OCI-LY7 (cell line): ENCODE results near the gene TBC1D1. TPM values are rescaled to one million over a fixed set of nuclear protein-coding genes. Genes with fewer than 3 reads are reported as not detected.

Experiments
- BruUV-seq: library from RNA; stranded (reverse); fragments of 400-500 nt; replicated peaks from 2 replicates; lab custom pipeline; 2021; lab: Mats Ljungman, UMichigan
- CTCF ChIA-PET: fragments of 300-600 bp; sonication (Branson Sonifier 250); formaldehyde crosslinking; loops from one replicate; lab custom pipeline; 2022; ENCODE audit warnings: antibody characterized with exemption; ENCODE audit not compliant: unreplicated experiment; lab: Charles Lee
- POLR2A ChIA-PET: fragments of 300-600 bp; sonication (Branson Sonifier 250); formaldehyde crosslinking; loops from one replicate; lab custom pipeline; 2022; ENCODE audit warnings: antibody characterized with exemption; lab: Charles Lee
- DNase-seq: peaks from one replicate; pipeline ENCODE4 v3.0.0-alpha.2; 2015; ENCODE audit warnings: low spot score
- H2AFZ ChIP-seq: fragments of 200-600 bp; sonication (generic), shearing (Covaris generic); 2 replicates; pipeline ENCODE4 v1.6.1; 2014; ENCODE audit warnings: mild to moderate bottlenecking, antibody characterized with exemption, low read length, moderate library complexity
- H3K27ac ChIP-seq: fragments of 200-600 bp; sonication (generic); 2 replicates; pipeline ENCODE4 v1.5.1; 2014; ENCODE audit warnings: mixed run types, low read depth, mild to moderate bottlenecking, moderate library complexity, low read length, inconsistent platforms; ENCODE audit not compliant: poor library complexity, severe bottlenecking
- H3K36me3 ChIP-seq: fragments of 200-600 bp; sonication (generic); 2 replicates; pipeline ENCODE4 v1.6.1; 2014; ENCODE audit warnings: mild to moderate bottlenecking, antibody characterized with exemption, low read length, moderate library complexity, mixed read lengths; ENCODE audit not compliant: insufficient read depth
- H3K4me1 ChIP-seq: fragments of 200-600 bp; sonication (generic); 2 replicates; pipeline ENCODE4 v1.5.1; 2014; ENCODE audit warnings: mild to moderate bottlenecking, low read length; ENCODE audit not compliant: insufficient read depth, poor library complexity, severe bottlenecking
- H3K4me2 ChIP-seq: fragments of 200-600 bp; sonication (generic); 2 replicates; pipeline ENCODE4 v1.6.1; 2014; ENCODE audit warnings: mild to moderate bottlenecking, low read length
- H3K4me3 ChIP-seq: fragments of 200-600 bp; sonication (generic); 2 replicates; pipeline ENCODE4 v1.5.1; 2014; ENCODE audit warnings: mild to moderate bottlenecking, low read depth, low read length; ENCODE audit not compliant: poor library complexity, severe bottlenecking
- H3K79me2 ChIP-seq: fragments of 200-600 bp; sonication (generic); 2 replicates; pipeline ENCODE4 v1.6.1; 2016; ENCODE audit warnings: low read depth, mild to moderate bottlenecking, low read length, moderate library complexity, mixed read lengths; ENCODE audit not compliant: insufficient read depth
- H3K9me2 ChIP-seq: fragments of 200-600 bp; sonication (generic); 2 replicates; pipeline ENCODE4 v1.6.1; 2016; ENCODE audit warnings: mild to moderate bottlenecking, low read length, mixed read lengths; ENCODE audit not compliant: insufficient read depth
- H3K9me3 ChIP-seq: fragments of 200-600 bp; sonication (generic); 2 replicates; pipeline ENCODE4 v1.6.1; 2014; ENCODE audit warnings: mild to moderate bottlenecking, mixed run types, low read length, mixed read lengths
- H4K20me1 ChIP-seq: fragments of 200-600 bp; sonication (generic); 2 replicates; pipeline ENCODE4 v1.6.1; 2014; ENCODE audit warnings: mild to moderate bottlenecking, antibody characterized with exemption, low read length, moderate library complexity, mixed read lengths; ENCODE audit not compliant: insufficient read depth
- CTCF ChIP-seq: fragments of 200-600 bp; sonication (generic); conservative IDR thresholded peaks from 2 replicates; pipeline ENCODE4 v1.5.1; 2014; ENCODE audit warnings: mild to moderate bottlenecking, antibody characterized with exemption, low read length, moderate library complexity, mixed read lengths
- EZH2phosphoT487 ChIP-seq: fragments of 200-600 bp; sonication (generic); IDR thresholded peaks from 2 replicates; pipeline ENCODE4 v1.6.1; 2018; ENCODE audit warnings: low read depth, borderline replicate concordance, mild to moderate bottlenecking, mixed run types, antibody characterized with exemption, low read length, moderate library complexity, mixed read lengths
- intact Hi-C: fragments of 100-400 bp; cut with micrococcal nuclease; formaldehyde crosslinking; loops from one replicate; pipeline ENCODE4 v1.10.0; 2022; ENCODE audit not compliant: unreplicated experiment
- total RNA-seq, 2 experiments: library from RNA; depleted of rRNA in 1 of 2; stranded (reverse); fragments of >200 nt in 1 of 2; shearing (Covaris generic) in 1 of 2; gene quantifications; 2 replicates each; pipeline ENCODE4 v1.2.3, GENCODE V29; 2014 to 2022

TBC1D1 gene
- total RNA-seq, 2 experiments from 2014 or later: 539 to 545 TPM

- H3K36me3 ChIP-seq: peaks cover 37% of the 10 kb centered on the region
- peak overlapping the region; percentile 96 for H3K4me3 ChIP-seq
- ChIA-PET CTCF (interaction anchor here (0.5 to 0.9 kb wide), 6 partner anchors 10 to 127 kb away, joined by 3 to 6 read pairs (median 4); no protein-coding TSS in a partner anchor), POLR2A (interaction anchor here (0.7 to 7.1 kb wide), 16 partner anchors 9 to 174 kb away, joined by 3 to 105 read pairs (median 4); partner anchors contain the start of gene PGM2)
- DNase-seq: peak; percentile 74
- no peaks in the 10 kb centered on the region for H3K9me3 ChIP-seq
- peaks cover 61% of the 10 kb centered on the region for H3K79me2 ChIP-seq
- intact Hi-C loops: loop anchor here (2.0 kb wide), 3 partner anchors 16 to 302 kb away; no protein-coding TSS in a partner anchor
- H4K20me1 ChIP-seq: peaks cover 12% of the 10 kb centered on the region; the same call in 1 of the 2 replicates
- H3K27ac ChIP-seq: peak overlapping the region; percentile 99
- peaks cover 69% of the 10 kb centered on the region for H3K4me1 ChIP-seq
- BruUV-seq: TSS peak; percentile 51
- no peak for TF ChIP-seq EZH2phosphoT487
- TF ChIP-seq CTCF: no peak
- H2AFZ ChIP-seq: no peak overlapping the region
- no peaks in the 10 kb centered on the region for H3K9me2 ChIP-seq
- peak overlapping the region; percentile 81 for H3K4me2 ChIP-seq
Measured at GRCh38 chr4:37978248-37978924, 87.5 kb downstream of the TBC1D1 start.

DNA sequence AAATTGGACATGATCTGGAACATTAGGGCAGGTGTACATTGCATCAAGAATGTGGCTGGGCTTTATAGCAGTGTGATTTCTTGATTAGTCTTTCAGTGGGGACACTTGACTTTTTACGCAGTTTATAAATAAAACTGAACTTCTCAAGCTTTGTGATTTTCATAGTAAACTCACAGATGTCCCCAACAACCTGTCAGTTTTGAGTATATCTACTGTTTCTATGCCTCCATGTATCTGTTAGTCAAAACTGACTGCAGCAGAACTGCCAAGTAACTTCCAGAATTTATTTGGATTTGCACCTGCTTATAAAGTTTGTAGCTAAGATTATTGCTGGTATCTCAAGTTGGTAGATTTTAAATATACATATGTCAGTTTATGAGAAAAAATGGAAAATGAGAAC, 89.4 kb downstream of the TBC1D1 start:
- peak overlapping the region; percentile 81 for H3K4me2 ChIP-seq
- H3K4me1 ChIP-seq: peaks cover 77% of the 10 kb centered on the region
- POLR2A ChIA-PET: interaction anchor here (0.7 to 7.1 kb wide), 8 partner anchors 11 to 176 kb away, joined by 3 to 105 read pairs (median 8); no protein-coding TSS in a partner anchor
- H4K20me1 ChIP-seq: peaks cover 12% of the 10 kb centered on the region; the same call in 1 of the 2 replicates
- intact Hi-C loops: loop anchor here (5.0 to 10.0 kb wide), 3 partner anchors 37 to 1382 kb away; no protein-coding TSS in a partner anchor
- H3K79me2 ChIP-seq: peaks cover 80% of the 10 kb centered on the region
- CTCF ChIA-PET: no interaction called here
- no peak for DNase-seq
- H3K4me3 ChIP-seq: peak overlapping the region; percentile 96
- H3K27ac ChIP-seq: peak overlapping the region; percentile 99
- no peaks in the 10 kb centered on the region for H3K9me2 ChIP-seq
- H3K9me3 ChIP-seq: no peaks in the 10 kb centered on the region; the same call in 1 of the 2 replicates
- peaks cover 55% of the 10 kb centered on the region for H3K36me3 ChIP-seq
- BruUV-seq: no TSS peak
- TF ChIP-seq CTCF: no peak
- no peak for TF ChIP-seq EZH2phosphoT487
- no peak overlapping the region for H2AFZ ChIP-seq

DNA sequence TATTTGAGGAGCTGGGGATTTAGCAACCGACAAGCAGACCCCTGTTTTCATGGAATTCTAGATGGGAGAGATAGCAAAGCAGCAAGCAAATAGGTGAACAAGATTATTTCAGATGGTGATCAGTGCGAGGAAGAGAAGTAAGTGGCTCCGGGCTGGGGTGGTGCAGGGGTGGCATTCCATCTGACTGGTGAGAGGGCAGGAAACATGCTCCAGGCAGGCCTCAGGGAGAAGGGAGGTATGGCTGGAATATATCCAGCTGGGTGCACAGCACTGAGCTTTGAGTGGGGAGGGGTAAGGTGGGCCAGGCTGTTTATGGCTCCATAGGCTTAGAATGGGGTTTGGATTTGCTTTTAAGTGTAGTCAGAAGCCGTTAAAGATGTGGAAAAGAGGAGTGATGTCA, 90.5 kb downstream of the TBC1D1 start:
- no peak for DNase-seq
- ChIA-PET POLR2A (interaction anchor here (0.6 to 7.1 kb wide), 8 partner anchors 10 to 166 kb away, joined by 3 to 105 read pairs (median 4); no protein-coding TSS in a partner anchor), CTCF (no interaction called here)
- Histone ChIP-seq H3K4me3 (peak overlapping the region; percentile 96), H3K4me1 (peaks cover 79% of the 10 kb centered on the region), H3K4me2 (peak overlapping the region; percentile 81), H3K36me3 (peaks cover 63% of the 10 kb centered on the region), H3K9me2 (no peaks in the 10 kb centered on the region), H2AFZ (no peak overlapping the region), H3K79me2 (peaks cover 91% of the 10 kb centered on the region), H3K27ac (peak overlapping the region; percentile 99), H3K9me3 (no peaks in the 10 kb centered on the region; the same call in 1 of the 2 replicates), H4K20me1 (peaks cover 12% of the 10 kb centered on the region)
- intact Hi-C loops: loop anchor here (5.0 to 10.0 kb wide), 3 partner anchors 36 to 1381 kb away; no protein-coding TSS in a partner anchor
- BruUV-seq: no TSS peak
- TF ChIP-seq EZH2phosphoT487: no peak
- TF ChIP-seq CTCF: no peak
